Mammary epithelial cell (primary cell): ENCODE results near the gene TSPAN18.

Experiments
- EZH2 ChIP-seq: IDR thresholded peaks from 2 replicates; pipeline ENCODE4 v1.6.1; 2012; ENCODE audit warnings: low read length, inconsistent platforms, borderline replicate concordance
- TF ChIP-seq, protein P1 (sequence below), 2 donors: IDR thresholded peaks in 1 of 2; conservative IDR thresholded peaks in 1 of 2; 2 replicates each; pipeline ENCODE4 v1.5.1; 2011 to 2012; ENCODE audit warnings: inconsistent platforms in 2 of 2, low read length in 2 of 2, mild to moderate bottlenecking in 2 of 2, control low read depth in 1 of 2, low read depth in 1 of 2; ENCODE audit not compliant: insufficient read depth in 1 of 2; ENCODE audit errors: extremely low read depth in 1 of 2

DNA sequence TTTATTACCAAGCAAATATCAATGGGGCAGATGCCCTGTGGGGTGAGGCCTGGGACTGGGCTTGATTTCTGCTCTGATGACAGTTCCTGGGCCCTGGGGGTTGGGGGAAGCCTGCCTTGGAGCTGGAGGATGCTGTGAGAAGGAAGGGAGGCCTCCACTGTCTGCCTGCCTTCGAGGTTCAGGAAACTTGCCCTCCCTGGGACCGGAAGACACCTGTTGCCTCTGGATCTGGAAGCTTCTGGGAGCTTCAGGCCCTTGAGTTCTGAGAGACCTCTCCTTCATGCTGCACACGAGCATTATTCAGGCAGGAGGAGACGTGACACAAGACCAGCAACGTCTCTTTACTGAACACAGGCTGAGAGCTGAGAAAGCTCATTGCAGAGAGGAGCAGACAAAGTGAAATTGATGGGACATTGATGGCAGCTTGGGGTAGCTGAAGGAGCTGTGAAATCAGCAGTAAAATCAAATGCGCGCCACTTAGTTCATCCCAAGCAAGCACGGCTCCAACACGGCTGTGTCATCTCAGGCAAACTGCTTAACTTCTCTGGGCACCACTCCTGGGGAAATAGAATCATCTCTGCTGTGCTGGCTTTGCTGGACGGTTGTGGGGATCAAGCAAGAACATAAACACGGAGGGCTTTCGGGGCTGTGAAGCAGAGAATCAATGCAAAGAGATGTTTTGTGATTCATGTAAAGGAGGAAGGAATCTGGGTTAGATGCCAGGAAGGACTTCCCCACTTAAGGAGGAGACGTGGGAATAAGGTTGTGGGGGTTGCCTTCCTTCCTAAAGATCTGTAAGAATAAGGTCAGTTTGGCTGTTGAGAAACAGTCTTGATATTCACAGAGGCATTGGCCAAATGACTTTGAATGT is 159.4 kb downstream of the TSPAN18 start:
- TF ChIP-seq, protein P1, sequence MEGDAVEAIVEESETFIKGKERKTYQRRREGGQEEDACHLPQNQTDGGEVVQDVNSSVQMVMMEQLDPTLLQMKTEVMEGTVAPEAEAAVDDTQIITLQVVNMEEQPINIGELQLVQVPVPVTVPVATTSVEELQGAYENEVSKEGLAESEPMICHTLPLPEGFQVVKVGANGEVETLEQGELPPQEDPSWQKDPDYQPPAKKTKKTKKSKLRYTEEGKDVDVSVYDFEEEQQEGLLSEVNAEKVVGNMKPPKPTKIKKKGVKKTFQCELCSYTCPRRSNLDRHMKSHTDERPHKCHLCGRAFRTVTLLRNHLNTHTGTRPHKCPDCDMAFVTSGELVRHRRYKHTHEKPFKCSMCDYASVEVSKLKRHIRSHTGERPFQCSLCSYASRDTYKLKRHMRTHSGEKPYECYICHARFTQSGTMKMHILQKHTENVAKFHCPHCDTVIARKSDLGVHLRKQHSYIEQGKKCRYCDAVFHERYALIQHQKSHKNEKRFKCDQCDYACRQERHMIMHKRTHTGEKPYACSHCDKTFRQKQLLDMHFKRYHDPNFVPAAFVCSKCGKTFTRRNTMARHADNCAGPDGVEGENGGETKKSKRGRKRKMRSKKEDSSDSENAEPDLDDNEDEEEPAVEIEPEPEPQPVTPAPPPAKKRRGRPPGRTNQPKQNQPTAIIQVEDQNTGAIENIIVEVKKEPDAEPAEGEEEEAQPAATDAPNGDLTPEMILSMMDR (conservative IDR thresholded peaks at IDR 0.05 in 1 of 2, IDR thresholded peaks at IDR 0.05 in 1 of 2; ENCODE audit: extremely low read depth in 1 of 2, insufficient read depth in 1 of 2, low read depth in 1 of 2, low read length in 2 of 2): no peak
- TF ChIP-seq EZH2: no peak
